ENCODE data around the gene HOXA13. TPM values are rescaled to one million over a fixed set of nuclear protein-coding genes. Genes with fewer than 3 reads are reported as not detected.

The HOXA13 gene
- total RNA-seq, 3 donors from 2014 or later (not counting 1 experiment from before 2014, with no cell fraction given), result not detected

DNA sequence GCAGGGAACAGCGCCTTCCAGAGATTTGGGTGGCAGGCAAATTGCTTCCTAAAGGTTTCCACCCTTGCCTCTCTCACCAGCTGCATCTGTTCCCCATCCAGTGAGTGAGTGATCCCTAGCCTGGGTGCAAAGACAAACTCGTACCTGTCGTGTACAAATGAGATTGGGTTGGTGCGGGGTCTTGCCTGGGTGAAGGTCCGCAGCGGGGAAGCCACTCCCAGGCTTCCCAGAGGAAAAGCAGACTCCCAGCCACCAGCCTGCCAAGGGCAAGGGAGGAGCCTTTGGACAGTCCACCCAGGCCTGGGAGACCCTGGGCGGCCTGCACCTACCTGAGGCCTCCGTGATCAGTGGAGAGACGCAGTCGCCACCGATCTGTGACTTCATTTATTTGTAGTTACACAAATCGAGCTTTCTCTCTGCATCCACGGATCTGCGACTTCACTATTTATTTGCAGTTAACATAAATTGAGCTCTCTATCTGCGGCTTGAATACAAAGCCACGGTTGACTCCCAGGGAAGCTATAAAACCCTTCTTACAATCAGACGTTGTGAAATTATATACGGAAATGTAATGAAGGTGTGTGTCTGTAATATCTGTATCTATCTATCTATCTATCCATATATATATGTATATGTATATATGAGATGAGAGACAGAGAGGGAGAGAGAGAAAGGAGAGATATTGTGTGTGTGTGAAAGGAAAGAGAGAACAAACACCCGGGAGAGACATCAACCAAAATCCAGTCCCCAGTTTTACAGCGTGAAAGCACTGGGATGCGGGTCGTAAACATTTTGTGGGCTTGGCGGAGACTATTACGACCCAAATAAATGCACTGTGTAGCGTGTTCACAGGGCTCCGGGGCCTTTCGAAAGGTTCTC is 40.4 kb downstream of the HOXA13 start:
- H3K27ac ChIP-seq (ENCODE audit: low read length), result no peak overlapping the region
- TF ChIP-seq, protein P1, sequence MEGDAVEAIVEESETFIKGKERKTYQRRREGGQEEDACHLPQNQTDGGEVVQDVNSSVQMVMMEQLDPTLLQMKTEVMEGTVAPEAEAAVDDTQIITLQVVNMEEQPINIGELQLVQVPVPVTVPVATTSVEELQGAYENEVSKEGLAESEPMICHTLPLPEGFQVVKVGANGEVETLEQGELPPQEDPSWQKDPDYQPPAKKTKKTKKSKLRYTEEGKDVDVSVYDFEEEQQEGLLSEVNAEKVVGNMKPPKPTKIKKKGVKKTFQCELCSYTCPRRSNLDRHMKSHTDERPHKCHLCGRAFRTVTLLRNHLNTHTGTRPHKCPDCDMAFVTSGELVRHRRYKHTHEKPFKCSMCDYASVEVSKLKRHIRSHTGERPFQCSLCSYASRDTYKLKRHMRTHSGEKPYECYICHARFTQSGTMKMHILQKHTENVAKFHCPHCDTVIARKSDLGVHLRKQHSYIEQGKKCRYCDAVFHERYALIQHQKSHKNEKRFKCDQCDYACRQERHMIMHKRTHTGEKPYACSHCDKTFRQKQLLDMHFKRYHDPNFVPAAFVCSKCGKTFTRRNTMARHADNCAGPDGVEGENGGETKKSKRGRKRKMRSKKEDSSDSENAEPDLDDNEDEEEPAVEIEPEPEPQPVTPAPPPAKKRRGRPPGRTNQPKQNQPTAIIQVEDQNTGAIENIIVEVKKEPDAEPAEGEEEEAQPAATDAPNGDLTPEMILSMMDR (IDR thresholded peaks at IDR 0.05), result no peak
- H3K4me3 Mint-ChIP-seq, result peak overlapping the region; percentile 76
- no peaks in the 10 kb centered on the region for H3K9me3 Mint-ChIP-seq
- peaks cover 68 to 79% of the 10 kb centered on the region in 2 donors for H3K27me3 Mint-ChIP-seq (ENCODE audit: low read depth in 2 of 2)
- 51% methylated on average over 25 of the region's 27 CpGs for WGBS (ENCODE audit: insufficient coverage)
- H3K4me3 ChIP-seq (ENCODE audit: low read length), result no peak overlapping the region
- no peaks in the 10 kb centered on the region for H3K36me3 Mint-ChIP-seq
- no peaks in the 10 kb centered on the region for H3K36me3 ChIP-seq (ENCODE audit: control insufficient read depth, insufficient read depth, low read length)
- peaks cover 23 to 55% of the 10 kb centered on the region in 2 donors for H3K4me1 Mint-ChIP-seq
- peaks cover 64% of the 10 kb centered on the region for H3K4me1 ChIP-seq (ENCODE audit: control insufficient read depth, insufficient read depth, low read length)
- ATAC-seq (no peak), DNase-seq (peak in 1 of 2 donors; percentile 15)
- intact Hi-C loops (cut with micrococcal nuclease), result loop anchor here (2.0 to 10.0 kb wide), 3 partner anchors 85 to 962 kb away; partner anchors contain the start of gene EVX1
- peaks cover 67% of the 10 kb centered on the region for H3K27me3 ChIP-seq (ENCODE audit: control insufficient read depth, insufficient read depth, low read length)
- H3K9me3 ChIP-seq (ENCODE audit: control insufficient read depth, insufficient read depth, low read length), result no peaks in the 10 kb centered on the region
- H3K27ac Mint-ChIP-seq, result no peak overlapping the region

DNA sequence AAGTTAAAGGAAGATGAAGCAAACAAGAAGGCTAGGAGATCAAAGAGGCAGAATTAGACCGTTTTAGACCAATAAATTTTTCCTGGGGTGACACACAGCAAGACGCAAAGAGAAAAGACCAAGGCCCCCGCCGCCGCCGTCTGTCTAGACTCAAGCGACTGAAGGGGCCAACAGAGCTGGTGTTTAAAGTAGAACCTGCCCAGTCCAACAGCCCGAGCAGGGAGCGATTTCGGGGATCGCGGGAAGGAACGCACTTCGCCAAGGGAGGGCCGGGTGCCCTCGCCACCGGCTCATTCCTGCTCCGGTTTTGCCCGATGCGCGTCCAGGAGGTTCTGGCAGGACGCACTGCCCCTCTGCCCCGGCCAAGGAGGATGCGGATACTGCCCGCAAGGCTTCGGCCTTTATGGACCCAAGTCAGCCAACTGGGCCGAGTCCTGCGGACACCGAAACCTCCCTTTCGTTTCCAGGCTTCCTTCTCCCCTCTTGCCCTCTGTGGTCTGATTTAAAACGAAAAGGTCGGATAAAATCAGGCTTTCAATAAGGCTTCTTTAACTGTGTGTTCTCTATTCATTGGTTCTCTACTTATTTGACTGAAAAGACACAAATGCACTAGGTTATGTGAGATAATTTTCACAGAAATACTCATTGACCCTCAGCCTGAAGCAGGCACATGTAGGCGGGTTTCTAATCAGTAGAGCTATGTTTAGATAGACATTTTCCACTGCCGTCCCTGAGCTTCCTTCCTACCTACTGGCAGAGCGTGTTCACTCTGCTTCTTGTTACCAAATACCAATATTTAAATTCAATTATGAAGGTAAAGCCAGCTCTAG is 41.2 kb downstream of the HOXA13 start:
- DNase-seq (peak in 1 of 2 donors; percentile 15), ATAC-seq (no peak)
- peaks cover 29 to 53% of the 10 kb centered on the region in 2 donors for H3K4me1 Mint-ChIP-seq
- TF ChIP-seq, protein P1 (IDR thresholded peaks at IDR 0.05), result no peak
- no peaks in the 10 kb centered on the region for H3K36me3 ChIP-seq (ENCODE audit: control insufficient read depth, insufficient read depth, low read length)
- H3K27ac Mint-ChIP-seq, result no peak overlapping the region
- 27% methylated on average over 35 of the region's 35 CpGs for WGBS (ENCODE audit: insufficient coverage)
- peaks cover 59% of the 10 kb centered on the region for H3K4me1 ChIP-seq (ENCODE audit: control insufficient read depth, insufficient read depth, low read length)
- no peaks in the 10 kb centered on the region for H3K9me3 Mint-ChIP-seq
- no peaks in the 10 kb centered on the region for H3K36me3 Mint-ChIP-seq
- no peaks in the 10 kb centered on the region for H3K9me3 ChIP-seq (ENCODE audit: control insufficient read depth, insufficient read depth, low read length)
- intact Hi-C loops (cut with micrococcal nuclease), result no loop called here
- H3K27me3 ChIP-seq (ENCODE audit: control insufficient read depth, insufficient read depth, low read length), result peaks cover 67% of the 10 kb centered on the region
- H3K4me3 Mint-ChIP-seq, result peak overlapping the region; percentile 58
- H3K27me3 Mint-ChIP-seq (ENCODE audit: low read depth in 2 of 2), result peaks cover 68 to 79% of the 10 kb centered on the region in 2 donors
- no peak overlapping the region for H3K27ac ChIP-seq (ENCODE audit: low read length)
- no peak overlapping the region for H3K4me3 ChIP-seq (ENCODE audit: low read length)

DNA sequence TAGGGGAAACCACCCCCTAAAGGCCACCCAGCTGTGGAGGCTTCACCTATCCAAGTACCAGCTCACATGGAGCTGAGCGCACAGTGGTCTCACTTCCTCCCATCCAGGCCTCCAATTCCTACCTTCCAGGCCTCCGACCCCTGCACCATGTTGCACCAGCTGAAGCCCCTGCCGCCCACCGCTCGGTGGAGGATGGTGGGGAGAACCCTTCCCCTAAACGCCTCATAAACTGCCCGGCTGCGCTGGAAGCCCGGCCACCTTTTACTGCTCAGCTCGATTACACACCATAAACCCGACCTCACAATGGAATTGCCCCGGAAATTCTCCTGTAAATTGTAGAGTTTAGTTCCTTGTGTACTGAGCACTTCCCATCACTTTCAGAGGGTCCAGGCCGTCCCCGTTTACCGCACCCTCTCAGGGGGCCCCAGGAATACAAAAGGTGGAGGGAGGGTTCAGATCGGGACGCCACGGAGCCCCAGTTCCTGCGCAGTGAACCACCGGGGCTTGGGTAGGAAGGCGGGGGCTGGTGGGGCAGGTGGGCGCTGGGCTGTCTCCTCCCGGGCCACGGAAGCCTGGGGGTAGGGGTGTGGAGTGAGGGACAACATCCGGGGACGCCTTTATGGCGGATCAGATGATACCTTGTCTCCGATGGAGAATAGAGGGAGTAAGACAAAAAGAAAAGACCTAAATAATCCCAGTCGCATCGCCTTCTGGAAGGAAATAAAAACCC is 42.0 kb downstream of the HOXA13 start:
- intact Hi-C loops (cut with micrococcal nuclease), result loop anchor here (2.0 kb wide), 1 partner anchor 15 kb away; no protein-coding TSS in a partner anchor
- TF ChIP-seq, protein P1 (IDR thresholded peaks at IDR 0.05), result no peak
- Mint-ChIP-seq H3K36me3 (no peaks in the 10 kb centered on the region), H3K9me3 (no peaks in the 10 kb centered on the region), H3K27me3 (ENCODE audit: low read depth in 2 of 2) (peaks cover 69 to 78% of the 10 kb centered on the region in 2 donors), H3K4me1 (peaks cover 29 to 53% of the 10 kb centered on the region in 2 donors), H3K27ac (no peak overlapping the region), H3K4me3 (peak overlapping the region; percentile 59)
- DNase-seq, result no peak
- Histone ChIP-seq H3K27me3 (ENCODE audit: control insufficient read depth, insufficient read depth, low read length) (peaks cover 75% of the 10 kb centered on the region), H3K36me3 (ENCODE audit: control insufficient read depth, insufficient read depth, low read length) (no peaks in the 10 kb centered on the region), H3K27ac (ENCODE audit: low read length) (no peak overlapping the region), H3K9me3 (ENCODE audit: control insufficient read depth, insufficient read depth, low read length) (no peaks in the 10 kb centered on the region), H3K4me1 (ENCODE audit: control insufficient read depth, insufficient read depth, low read length) (peaks cover 61% of the 10 kb centered on the region), H3K4me3 (ENCODE audit: low read length) (no peak overlapping the region)
- WGBS (ENCODE audit: insufficient coverage), result 16% methylated on average over 24 of the region's 30 CpGs
- no peak for ATAC-seq

All from natural killer cell (primary cell).